Measurements from ENCODE around the gene PEMT. TPM values are rescaled to one million over a fixed set of nuclear protein-coding genes. Genes with fewer than 3 reads are reported as not detected.

The PEMT gene
- total RNA-seq, 1 experiment from 2014 or later = 27.0 TPM

DNA sequence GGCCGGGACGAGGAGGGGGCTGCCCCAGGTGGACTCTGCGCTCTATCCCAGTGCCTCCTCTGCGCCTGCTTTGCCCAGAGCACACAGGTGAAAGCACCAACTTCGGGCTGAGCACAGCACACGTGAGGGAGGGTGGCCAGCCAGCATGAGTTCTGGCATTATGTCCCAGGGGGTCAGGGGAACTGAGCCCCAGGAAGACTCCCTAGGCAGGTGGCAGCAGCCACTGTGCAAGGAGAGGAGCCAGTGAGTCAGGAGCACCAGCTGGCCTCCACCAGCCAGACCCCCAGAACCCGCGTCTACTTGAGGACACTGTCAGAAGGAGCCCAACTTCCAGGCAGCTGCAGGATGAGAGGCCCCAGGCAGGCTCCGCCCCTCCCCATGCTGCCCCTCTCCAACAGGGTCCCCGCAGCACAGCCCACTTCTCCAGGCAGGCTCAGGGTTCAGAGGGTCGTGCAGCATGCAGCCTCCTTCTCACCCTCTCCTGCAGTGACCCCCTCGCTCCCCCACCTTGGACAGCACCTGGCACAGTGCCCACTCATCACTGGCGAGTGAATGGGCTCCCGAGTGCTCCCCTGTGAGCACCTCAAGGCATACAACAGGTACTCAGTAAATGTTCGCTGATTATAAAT, 51.1 kb downstream of the PEMT start:
- CTCF ChIA-PET = no interaction called here
- intact Hi-C loops (cut with micrococcal nuclease; ENCODE audit: unreplicated experiment) = no loop called here
- POLR2A ChIA-PET = no interaction called here
- ATAC-seq (no peak), DNase-seq (ENCODE audit: low read depth, low spot score) (no peak)
- Histone ChIP-seq H3K4me1 (ENCODE audit: control insufficient read depth, insufficient read depth, low read length) (no peaks in the 10 kb centered on the region), H3K36me3 (ENCODE audit: control insufficient read depth, insufficient read depth, low read length) (no peaks in the 10 kb centered on the region), H3K27ac (ENCODE audit: low read length) (no peak overlapping the region), H3K27me3 (ENCODE audit: control insufficient read depth, insufficient read depth, low read length) (no peaks in the 10 kb centered on the region), H3K4me3 (ENCODE audit: low read depth in 2 of 2, low read length in 2 of 2) (no peak overlapping the region), H3K9me3 (ENCODE audit: control insufficient read depth, insufficient read depth, low read depth, low read length) (no peaks in the 10 kb centered on the region)
- TF ChIP-seq, protein P1, sequence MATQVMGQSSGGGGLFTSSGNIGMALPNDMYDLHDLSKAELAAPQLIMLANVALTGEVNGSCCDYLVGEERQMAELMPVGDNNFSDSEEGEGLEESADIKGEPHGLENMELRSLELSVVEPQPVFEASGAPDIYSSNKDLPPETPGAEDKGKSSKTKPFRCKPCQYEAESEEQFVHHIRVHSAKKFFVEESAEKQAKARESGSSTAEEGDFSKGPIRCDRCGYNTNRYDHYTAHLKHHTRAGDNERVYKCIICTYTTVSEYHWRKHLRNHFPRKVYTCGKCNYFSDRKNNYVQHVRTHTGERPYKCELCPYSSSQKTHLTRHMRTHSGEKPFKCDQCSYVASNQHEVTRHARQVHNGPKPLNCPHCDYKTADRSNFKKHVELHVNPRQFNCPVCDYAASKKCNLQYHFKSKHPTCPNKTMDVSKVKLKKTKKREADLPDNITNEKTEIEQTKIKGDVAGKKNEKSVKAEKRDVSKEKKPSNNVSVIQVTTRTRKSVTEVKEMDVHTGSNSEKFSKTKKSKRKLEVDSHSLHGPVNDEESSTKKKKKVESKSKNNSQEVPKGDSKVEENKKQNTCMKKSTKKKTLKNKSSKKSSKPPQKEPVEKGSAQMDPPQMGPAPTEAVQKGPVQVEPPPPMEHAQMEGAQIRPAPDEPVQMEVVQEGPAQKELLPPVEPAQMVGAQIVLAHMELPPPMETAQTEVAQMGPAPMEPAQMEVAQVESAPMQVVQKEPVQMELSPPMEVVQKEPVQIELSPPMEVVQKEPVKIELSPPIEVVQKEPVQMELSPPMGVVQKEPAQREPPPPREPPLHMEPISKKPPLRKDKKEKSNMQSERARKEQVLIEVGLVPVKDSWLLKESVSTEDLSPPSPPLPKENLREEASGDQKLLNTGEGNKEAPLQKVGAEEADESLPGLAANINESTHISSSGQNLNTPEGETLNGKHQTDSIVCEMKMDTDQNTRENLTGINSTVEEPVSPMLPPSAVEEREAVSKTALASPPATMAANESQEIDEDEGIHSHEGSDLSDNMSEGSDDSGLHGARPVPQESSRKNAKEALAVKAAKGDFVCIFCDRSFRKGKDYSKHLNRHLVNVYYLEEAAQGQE (IDR thresholded peaks at IDR 0.05; ENCODE audit: insufficient read depth in 1 of 2, low read depth in 2 of 2, low read length in 1 of 2) = peak in 1 of 2 experiments; percentile 66; a peak in 1 of 4 replicates
- no peak for TF ChIP-seq TCF7L2 (IDR thresholded peaks at IDR 0.05; ENCODE audit: low read depth, low read length)
- no TSS peak for BruUV-seq (replicated peaks)
- in situ Hi-C loops (cut with HindIII; ENCODE audit: low pct_unique_long_range_greater_than_20kb, low sequenced_read_pairs) = no loop called here

DNA sequence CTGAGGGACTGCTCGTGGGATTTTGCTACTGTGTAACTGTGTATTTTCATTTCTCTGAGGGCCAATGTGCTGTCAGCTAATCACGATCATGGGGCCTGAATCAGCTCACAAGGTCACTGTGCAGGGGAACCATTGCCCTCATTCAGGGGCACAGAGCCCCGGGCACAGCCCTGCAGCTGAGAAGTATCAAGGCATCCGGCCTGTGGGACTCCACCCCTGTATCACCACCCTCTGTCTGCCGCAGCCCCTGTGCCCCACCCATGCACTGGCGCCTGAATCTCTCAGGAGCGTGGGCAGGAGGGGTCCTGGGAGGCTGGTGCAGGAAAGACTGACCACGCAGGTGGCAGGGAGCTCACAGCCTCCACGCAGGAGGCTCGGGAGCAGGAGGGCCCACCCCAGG, 51.9 kb downstream of the PEMT start:
- Histone ChIP-seq H3K4me1 (ENCODE audit: control insufficient read depth, insufficient read depth, low read length) (no peaks in the 10 kb centered on the region), H3K27me3 (ENCODE audit: control insufficient read depth, insufficient read depth, low read length) (no peaks in the 10 kb centered on the region), H3K4me3 (ENCODE audit: low read depth in 2 of 2, low read length in 2 of 2) (no peak overlapping the region), H3K27ac (ENCODE audit: low read length) (no peak overlapping the region), H3K36me3 (ENCODE audit: control insufficient read depth, insufficient read depth, low read length) (no peaks in the 10 kb centered on the region), H3K9me3 (ENCODE audit: control insufficient read depth, insufficient read depth, low read depth, low read length) (no peaks in the 10 kb centered on the region)
- intact Hi-C loops (cut with micrococcal nuclease; ENCODE audit: unreplicated experiment) (no loop called here), in situ Hi-C loops (cut with HindIII; ENCODE audit: low pct_unique_long_range_greater_than_20kb, low sequenced_read_pairs) (no loop called here)
- TF ChIP-seq POLR2AphosphoS5 (IDR thresholded peaks at IDR 0.05; ENCODE audit: low read depth, low read length) = no peak
- TF ChIP-seq, protein P2, sequence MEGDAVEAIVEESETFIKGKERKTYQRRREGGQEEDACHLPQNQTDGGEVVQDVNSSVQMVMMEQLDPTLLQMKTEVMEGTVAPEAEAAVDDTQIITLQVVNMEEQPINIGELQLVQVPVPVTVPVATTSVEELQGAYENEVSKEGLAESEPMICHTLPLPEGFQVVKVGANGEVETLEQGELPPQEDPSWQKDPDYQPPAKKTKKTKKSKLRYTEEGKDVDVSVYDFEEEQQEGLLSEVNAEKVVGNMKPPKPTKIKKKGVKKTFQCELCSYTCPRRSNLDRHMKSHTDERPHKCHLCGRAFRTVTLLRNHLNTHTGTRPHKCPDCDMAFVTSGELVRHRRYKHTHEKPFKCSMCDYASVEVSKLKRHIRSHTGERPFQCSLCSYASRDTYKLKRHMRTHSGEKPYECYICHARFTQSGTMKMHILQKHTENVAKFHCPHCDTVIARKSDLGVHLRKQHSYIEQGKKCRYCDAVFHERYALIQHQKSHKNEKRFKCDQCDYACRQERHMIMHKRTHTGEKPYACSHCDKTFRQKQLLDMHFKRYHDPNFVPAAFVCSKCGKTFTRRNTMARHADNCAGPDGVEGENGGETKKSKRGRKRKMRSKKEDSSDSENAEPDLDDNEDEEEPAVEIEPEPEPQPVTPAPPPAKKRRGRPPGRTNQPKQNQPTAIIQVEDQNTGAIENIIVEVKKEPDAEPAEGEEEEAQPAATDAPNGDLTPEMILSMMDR (IDR thresholded peaks at IDR 0.05) = no peak
- no peak for TF ChIP-seq TCF7L2 (IDR thresholded peaks at IDR 0.05; ENCODE audit: low read depth, low read length)
- TF ChIP-seq, protein P1 (IDR thresholded peaks at IDR 0.05; ENCODE audit: insufficient read depth in 1 of 2, low read depth in 2 of 2, low read length in 1 of 2) = no peak
- no peak for TF ChIP-seq SIN3A (IDR thresholded peaks at IDR 0.05; ENCODE audit: borderline replicate concordance, insufficient read depth, low read depth, low read length)
- ATAC-seq (0 out of 2 replicates have a peak, but pooled peaks have one; percentile 15), DNase-seq (ENCODE audit: low read depth, low spot score) (no peak)
- ChIA-PET CTCF (no interaction called here), POLR2A (no interaction called here)
- no TSS peak for BruUV-seq (replicated peaks)

All from Panc1 (cell line).